Kidney (tissue), 14 donors: ENCODE results near the gene JMJD7. TPM values are rescaled to one million over a fixed set of nuclear protein-coding genes. Genes with fewer than 3 reads are reported as not detected.
A peak's percentile ranks its signal among the peaks of the same experiment; 100 is the strongest.

Experiments used
- DNase-seq, 5 donors: peaks; one replicate each; pipeline ENCODE4 v3.0.0-alpha.2; 2013 to 2020
- FAIRE-seq: peaks from 2 replicates; lab custom pipeline; 2012; peaks lifted over from hg19 to GRCh38; lab: Jason Lieb, UNC
- H3K27ac ChIP-seq, 2 donors: one replicate each; pipeline ENCODE4 v1.7.0; 2013; ENCODE audit warnings: low read depth in 2 of 2, low read length in 2 of 2, inconsistent platforms in 1 of 2
- H3K27me3 ChIP-seq: one replicate; pipeline ENCODE4 v1.7.1; 2013; ENCODE audit warnings: low read length, inconsistent platforms; ENCODE audit not compliant: control insufficient read depth, insufficient read depth
- H3K36me3 ChIP-seq, 3 donors: one replicate each; pipeline versions ENCODE4 v1.7.0 to v1.7.1; 2013; ENCODE audit warnings: low read length in 3 of 3, control low read depth in 1 of 3, inconsistent platforms in 1 of 3; ENCODE audit not compliant: insufficient read depth in 3 of 3, control insufficient read depth in 2 of 3
- H3K4me1 ChIP-seq, 3 donors: one replicate each; pipeline versions ENCODE4 v1.7.0 to v1.7.1; 2013; ENCODE audit warnings: low read length in 3 of 3, inconsistent platforms in 1 of 3, low read depth in 1 of 3; ENCODE audit not compliant: control insufficient read depth in 2 of 3, insufficient read depth in 2 of 3
- H3K4me3 ChIP-seq, 3 donors: one replicate each; pipeline versions ENCODE4 v1.7.0 to v1.8.1; 2013; ENCODE audit warnings: low read length in 3 of 3, control low read depth in 1 of 3, inconsistent platforms in 1 of 3
- H3K9ac ChIP-seq, 3 donors: one replicate each; pipeline versions ENCODE4 v1.7.0 to v1.7.1; 2013; ENCODE audit warnings: low read length in 3 of 3, control low read depth in 1 of 3, inconsistent platforms in 1 of 3
- H3K9me3 ChIP-seq, 3 donors: one replicate each; pipeline versions ENCODE4 v1.7.0 to v1.7.1; 2013; ENCODE audit warnings: low read length in 3 of 3, control low read depth in 1 of 3, inconsistent platforms in 1 of 3; ENCODE audit not compliant: control insufficient read depth in 2 of 3, insufficient read depth in 1 of 3
- intact Hi-C: fragments of 100-400 bp; cut with DNase I; formaldehyde crosslinking; loops from one replicate; pipeline ENCODE4 v1.11.1; 2022
- polyA plus RNA-seq: library from polyadenylated mRNA; stranded (reverse); fragments of 350-450 nt; fragmentation: Illumina TruSeq; extraction: RNeasy Lipid Tissue Mini Kit (QIAGEN cat#74804); gene quantifications from one replicate; pipeline ENCODE4 v1.2.3, GENCODE V29; 2014; ENCODE audit warnings: low read depth, low replicate concordance; ENCODE audit not compliant: insufficient read depth
- total RNA-seq: library from RNA; stranded (reverse); fragmentation: NEBNext Ultra II Directional; extraction: Animal tissue kit (Norgen Biotek cat#: 25700); gene quantifications from one replicate; pipeline ENCODE4 v1.2.1, GENCODE V29; 2021
- TF ChIP-seq, protein P1 (sequence below): IDR thresholded peaks from 3 replicates; pipeline ENCODE4 v1.5.1; 2012; ENCODE audit warnings: mild to moderate bottlenecking, moderate library complexity, borderline replicate concordance; ENCODE audit not compliant: insufficient read depth; ENCODE audit errors: extremely low read depth
- donor health status: control.
- donor health status: control.
- donor health status: control.
- donor health status: control.
- donor health status: control.
- donor health status: DM: yes; HTN: yes; CAD: no.
- donor health status: Normal renal cell carcinoma (clear cell type).

Gene JMJD7
- total and polyA plus RNA-seq, 2 donors from 2014 or later: 16.2 to 17.6 TPM

DNA sequence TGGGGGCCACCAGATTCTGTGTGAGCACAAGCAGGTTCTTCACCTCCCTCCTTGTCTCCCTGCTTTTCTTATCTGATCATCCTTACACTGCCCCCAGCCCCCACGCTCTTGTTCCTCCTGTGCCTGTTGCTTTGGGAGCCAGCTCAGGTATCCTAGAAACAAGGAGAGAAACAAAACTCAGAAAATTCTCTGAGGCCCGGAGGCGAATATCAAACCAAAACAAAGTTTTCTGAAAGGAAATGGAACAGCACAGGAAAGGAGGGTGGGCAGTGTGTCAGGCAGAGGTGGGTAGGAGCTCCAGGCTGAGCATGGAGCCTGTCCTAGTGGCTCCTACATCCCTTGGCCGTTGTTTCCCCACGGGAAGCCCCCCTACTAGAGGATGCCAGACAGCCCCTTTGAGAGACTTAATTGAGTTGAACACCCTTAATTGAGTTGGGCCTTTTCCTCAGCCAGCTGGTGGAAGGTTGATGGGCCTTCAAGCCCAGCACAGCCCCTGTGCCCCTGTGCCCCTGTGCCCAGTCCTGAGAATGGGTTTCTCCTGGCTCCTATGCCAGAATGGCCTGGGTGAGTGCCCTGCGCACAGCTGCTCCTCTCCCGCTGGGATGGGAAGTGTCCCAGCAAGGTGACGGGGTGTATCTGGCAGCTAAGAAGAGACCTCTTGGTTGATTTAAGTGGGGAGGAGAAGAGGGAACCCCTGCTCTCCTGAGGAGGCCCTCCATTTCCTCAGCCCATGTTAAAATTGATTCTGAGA, 22.8 kb upstream of the JMJD7 start:
- Histone ChIP-seq H3K36me3 (peaks cover 0 to 3% (median 0%) of the 10 kb centered on the region in 3 donors), H3K4me3 (no peak overlapping the region), H3K9ac (peak overlapping the region in 1 of 3 donors; percentile 34), H3K9me3 (no peaks in the 10 kb centered on the region), H3K27ac (peak overlapping the region; percentile 40 to 80), H3K27me3 (no peaks in the 10 kb centered on the region), H3K4me1 (peaks cover 0 to 23% (median 14%) of the 10 kb centered on the region in 3 donors)
- FAIRE-seq (no peak), DNase-seq (peak in 3 of 5 donors; percentile 21 to 53 (median 48))
- TF ChIP-seq, protein P1, sequence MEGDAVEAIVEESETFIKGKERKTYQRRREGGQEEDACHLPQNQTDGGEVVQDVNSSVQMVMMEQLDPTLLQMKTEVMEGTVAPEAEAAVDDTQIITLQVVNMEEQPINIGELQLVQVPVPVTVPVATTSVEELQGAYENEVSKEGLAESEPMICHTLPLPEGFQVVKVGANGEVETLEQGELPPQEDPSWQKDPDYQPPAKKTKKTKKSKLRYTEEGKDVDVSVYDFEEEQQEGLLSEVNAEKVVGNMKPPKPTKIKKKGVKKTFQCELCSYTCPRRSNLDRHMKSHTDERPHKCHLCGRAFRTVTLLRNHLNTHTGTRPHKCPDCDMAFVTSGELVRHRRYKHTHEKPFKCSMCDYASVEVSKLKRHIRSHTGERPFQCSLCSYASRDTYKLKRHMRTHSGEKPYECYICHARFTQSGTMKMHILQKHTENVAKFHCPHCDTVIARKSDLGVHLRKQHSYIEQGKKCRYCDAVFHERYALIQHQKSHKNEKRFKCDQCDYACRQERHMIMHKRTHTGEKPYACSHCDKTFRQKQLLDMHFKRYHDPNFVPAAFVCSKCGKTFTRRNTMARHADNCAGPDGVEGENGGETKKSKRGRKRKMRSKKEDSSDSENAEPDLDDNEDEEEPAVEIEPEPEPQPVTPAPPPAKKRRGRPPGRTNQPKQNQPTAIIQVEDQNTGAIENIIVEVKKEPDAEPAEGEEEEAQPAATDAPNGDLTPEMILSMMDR: no peak
- intact Hi-C loops: no loop called here

DNA sequence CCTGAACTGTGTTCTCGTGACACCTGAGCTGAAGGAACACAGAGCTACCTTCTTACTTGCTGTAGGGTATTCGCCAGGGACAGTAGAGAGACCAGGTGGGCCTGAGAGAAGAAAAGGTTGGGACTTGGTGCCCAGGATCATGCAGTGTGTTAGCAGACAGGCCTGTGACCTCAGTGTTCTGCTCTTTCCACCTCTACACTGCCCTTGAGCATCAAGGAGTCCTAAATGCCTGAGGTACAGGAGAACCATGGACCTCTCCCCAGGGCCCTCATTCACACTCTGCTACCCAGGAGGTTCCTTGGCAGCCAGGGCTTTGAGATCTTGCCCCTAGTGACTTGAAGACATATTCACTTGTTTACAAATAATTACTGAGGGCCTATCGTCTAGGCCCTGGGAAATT, 22.2 kb upstream of the JMJD7 start:
- Histone ChIP-seq H3K9me3 (no peaks in the 10 kb centered on the region), H3K9ac (no peak overlapping the region), H3K36me3 (peaks cover 0 to under 1% (median 0%) of the 10 kb centered on the region in 3 donors), H3K4me3 (no peak overlapping the region), H3K27ac (peak overlapping the region; percentile 40 to 80), H3K27me3 (no peaks in the 10 kb centered on the region), H3K4me1 (peaks cover 0 to 23% (median 14%) of the 10 kb centered on the region in 3 donors)
- DNase-seq: no peak
- intact Hi-C loops: no loop called here
- no peak for FAIRE-seq
- TF ChIP-seq, protein P1: no peak

DNA sequence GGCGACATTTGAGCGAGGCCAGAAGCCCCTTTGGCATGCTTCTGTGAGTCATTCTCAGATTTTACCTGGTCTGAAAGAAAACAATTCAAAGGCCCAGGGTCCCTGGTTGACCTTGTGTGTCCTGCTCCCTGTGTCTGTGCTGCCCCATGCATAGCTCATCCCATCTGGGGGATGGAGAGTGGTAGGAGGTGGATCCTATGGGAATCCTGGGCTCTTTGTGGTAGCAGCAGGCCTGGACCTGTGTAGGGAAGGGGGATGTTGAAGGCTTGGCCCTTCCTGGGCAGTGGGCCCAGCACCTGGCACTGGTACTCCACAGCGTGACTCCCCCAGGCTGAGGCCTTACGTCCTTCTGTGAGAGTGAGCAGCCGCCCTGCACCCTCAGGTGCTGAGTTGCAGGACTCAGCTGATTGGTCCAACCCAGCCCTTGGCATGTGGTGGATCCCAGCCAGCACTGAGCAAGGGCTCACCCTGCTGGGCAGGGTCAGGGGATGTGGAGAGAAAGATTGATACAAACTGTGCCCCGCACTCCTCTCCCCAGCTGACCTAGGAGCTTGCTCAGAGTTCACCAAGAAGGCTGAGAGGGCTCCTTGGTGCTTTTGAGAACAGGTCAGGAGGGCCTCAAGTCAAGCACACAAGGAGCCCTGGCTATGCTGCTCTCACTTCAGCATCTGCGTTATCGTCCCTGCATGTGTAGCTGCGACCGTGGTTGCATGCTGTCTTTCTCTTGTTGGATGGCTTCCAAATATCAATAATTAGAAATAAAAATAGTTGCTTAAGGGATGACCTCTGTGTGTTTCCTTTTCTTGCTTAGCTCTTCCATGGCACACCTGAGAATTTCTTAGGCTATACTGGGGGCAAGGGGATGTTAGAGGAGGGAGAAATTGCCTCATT, 21.4 kb upstream of the JMJD7 start:
- Histone ChIP-seq H3K9me3 (no peaks in the 10 kb centered on the region), H3K4me3 (no peak overlapping the region), H3K27ac (peak overlapping the region in 1 of 2 donors; percentile 66), H3K4me1 (peaks cover 0 to 20% (median 11%) of the 10 kb centered on the region in 3 donors), H3K36me3 (no peaks in the 10 kb centered on the region), H3K9ac (no peak overlapping the region), H3K27me3 (no peaks in the 10 kb centered on the region)
- intact Hi-C loops: no loop called here
- FAIRE-seq: no peak
- TF ChIP-seq, protein P1: peak; percentile 37
- no peak for DNase-seq
